ENCODE data around the gene LCT.
"Not testable (repeated sequence)": the region's sequence is repeated elsewhere in the genome, so short reads cannot be mapped to it uniquely, and the experiment has no call there.

Gene LCT

DNA sequence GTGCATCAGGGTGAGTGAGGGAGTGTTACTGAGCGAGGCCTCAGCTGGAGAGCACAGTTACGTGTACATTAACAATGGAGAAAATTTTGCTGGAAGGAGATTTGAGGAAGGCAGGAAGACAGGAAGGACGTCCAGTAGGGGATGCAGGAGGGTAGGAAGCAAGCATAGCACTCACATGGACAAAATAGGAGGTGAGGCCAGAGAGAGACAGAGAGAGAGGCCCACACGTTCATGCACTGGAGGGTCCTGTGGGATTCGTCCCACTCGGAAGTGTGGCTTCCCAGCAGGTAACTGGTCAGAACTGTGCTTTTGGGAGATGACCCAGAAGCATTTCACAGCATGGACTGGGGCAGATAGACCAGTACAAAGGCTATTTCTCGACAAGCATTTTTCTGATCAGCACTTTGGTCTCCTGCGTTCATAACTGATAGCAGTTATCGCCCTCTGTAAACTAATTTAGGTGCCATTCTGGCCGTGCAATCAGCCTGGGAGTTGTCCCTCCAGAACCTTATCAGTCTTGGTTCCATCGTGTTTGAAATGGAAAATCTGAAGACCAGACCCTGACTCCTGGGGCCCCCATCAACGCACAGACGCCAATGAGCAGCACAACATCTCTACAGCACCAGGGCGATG lies 5.7 kb downstream of the LCT start:
- DNase-seq: no peak

DNA sequence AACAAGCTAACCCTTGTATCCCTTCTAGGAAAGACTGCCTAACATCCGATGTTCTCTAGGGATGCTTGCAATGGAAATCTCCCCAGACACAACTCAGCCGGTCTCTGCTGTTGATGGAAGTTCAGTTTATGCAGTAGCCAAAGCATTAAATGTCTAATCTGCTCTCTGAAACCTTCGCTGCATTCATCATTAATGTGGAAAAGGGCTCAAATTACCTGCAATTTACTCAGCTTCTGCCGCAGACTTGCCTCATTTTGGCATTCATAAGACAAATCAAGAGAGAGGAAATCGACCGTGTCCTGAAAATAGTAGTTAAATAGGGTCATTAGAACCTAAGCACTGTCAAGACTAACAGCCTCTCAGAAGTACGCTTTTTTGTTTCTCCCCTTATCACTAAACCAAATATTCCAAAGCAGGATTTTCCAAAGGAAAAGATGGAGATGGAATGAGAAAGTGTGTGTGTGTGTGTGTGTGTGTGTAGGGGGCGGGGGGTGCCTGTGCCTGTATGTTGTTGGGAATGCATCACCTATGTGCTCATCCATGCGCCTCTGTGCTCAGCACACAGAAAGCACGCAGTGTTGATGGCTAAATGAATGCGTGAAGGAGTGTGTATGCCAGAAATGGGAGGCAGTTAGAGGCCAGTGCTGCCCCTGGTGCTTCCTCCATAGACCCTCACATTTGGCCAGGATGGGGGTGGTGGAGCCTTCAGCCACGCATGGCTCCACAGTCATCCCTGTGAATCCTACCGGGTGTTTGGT lies 7.4 kb downstream of the LCT start:
- DNase-seq: no peak

DNA sequence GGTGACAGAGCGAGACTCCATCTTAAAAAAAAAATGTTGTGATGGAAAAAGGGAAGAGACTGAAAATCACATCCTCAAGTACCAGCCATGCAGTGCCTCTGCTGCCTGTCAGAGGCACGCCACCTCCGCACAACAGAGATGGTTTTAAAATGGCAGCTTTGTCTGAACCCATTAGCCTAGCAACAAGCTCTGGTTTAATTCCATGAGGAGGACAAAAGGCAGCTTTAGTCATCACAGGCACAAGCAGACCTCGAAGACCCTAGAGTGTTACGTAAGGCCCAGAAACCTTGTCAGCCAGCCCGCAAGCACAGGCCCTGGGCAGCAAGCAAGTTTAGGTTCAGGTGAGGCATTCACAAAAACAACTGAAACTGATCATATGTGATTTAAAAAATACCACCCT lies 10.4 kb downstream of the LCT start:
- no peak for DNase-seq

DNA sequence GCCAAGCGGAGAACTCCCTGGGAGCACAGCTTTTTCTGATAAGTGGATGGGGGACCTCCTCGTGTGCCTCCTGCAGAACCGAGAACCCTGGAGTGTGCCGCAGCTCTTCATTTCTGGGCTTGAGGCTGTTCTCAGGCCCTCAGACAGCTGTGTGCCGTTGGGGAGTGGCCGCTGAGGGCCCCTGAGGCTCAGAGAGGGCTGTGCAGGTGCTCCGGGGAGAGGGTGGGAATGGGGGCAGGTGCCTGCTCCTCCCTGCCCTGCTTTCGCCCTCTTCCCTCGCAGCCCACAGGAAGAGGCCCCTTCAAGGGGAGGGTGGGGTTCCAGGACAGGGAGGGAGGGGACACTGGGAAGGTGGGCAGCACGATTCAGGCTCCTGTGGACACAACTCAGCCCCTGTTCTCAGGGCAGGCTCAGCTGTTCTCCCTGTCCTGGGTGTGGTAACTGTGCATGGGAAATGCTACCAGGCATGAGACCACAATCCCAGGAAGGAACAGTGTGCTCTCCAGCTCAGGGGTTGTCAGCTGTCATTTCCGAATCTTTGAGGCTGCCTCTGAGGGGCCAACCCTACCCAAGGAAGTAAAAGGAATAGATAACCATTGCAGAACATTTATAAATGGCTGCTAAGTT lies 11.3 kb downstream of the LCT start:
- no peak for DNase-seq

DNA sequence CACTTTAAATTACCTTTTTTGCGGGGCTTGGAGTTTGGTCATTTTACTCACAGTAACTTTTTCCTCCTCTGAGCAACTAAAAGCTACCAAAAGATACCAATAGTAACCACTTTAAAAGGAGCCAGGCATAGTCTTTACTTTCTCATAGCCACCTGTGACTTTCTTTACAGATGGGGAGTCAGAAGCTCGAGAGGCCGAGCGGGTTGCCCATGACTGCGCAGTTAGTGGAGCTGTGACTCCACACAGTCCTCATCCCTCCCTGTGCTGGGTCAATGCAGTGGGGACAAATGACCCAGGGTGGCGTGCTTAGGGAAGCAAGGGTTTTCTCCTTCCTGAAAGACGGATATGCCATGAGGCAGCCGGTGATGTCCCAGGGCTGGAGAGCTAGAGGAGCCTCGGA lies 11.9 kb downstream of the LCT start:
- no peak for DNase-seq

DNA sequence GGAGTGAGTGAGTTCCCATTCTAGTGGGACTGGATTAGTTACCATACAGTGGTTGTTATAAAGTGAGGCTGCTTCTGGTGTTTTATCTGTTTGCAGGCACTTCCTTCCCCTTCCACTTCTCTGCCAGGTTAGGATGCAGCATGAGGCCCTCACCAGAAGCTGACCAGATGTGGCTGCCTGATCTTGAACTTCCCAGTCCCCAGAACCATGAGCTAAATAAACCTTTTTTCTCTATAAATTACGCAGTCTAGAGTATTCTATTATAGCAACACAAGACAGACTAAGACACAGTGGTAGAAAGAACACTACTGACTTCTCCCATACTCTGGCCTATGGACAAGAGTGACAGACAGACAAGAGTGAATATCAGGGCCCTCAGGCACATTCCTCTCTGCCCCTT lies 14.1 kb downstream of the LCT start:
- DNase-seq: no peak

DNA sequence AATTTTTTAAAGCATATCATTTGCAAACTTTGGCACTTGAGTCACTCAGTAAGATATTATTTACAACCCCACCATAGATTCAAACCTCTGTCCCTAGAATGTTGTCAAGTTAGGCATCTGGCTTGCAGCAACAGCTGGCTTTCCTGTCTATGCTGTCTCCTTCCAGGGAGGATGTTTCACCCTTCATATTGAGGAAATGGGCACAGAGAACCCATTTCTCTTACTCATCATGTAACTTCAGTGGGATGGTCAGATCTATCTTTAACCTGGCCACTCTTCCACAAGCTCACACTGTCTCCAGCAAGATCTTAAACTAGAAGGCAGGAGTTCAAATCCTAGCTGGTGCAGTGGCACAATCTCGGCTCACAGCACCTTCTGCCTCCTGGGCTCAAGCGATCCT lies 15.8 kb downstream of the LCT start:
- DNase-seq: no peak

DNA sequence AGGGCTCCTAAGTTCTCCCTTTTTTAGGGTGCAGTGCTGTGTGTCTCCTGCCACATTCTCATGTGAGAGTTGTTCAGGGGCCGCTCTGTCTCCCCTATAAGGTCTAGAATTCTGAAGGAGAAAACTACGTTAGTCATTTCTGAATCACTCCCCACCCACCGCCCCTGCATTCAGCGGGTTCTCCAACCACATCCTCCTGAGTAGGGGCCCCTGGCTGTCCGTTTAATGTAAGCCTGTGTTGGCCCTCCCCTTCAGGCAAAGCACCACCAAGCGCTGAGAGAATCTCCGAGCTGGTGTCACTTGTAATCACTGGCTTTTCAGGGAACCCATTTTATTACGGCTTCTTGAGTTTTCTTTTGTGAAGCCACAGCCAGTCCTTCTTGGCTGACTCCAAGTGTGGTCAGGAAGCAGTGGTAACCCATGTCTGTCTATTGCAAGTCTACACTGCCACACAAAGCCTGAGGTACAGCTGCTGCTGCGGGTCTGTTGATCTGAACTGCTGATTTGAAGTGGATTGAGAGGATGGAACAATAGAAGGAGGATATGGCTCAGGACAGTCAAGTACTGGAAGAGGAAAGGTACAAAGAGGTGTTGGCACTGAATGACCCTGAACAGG lies 16.9 kb downstream of the LCT start:
- no peak for DNase-seq

DNA sequence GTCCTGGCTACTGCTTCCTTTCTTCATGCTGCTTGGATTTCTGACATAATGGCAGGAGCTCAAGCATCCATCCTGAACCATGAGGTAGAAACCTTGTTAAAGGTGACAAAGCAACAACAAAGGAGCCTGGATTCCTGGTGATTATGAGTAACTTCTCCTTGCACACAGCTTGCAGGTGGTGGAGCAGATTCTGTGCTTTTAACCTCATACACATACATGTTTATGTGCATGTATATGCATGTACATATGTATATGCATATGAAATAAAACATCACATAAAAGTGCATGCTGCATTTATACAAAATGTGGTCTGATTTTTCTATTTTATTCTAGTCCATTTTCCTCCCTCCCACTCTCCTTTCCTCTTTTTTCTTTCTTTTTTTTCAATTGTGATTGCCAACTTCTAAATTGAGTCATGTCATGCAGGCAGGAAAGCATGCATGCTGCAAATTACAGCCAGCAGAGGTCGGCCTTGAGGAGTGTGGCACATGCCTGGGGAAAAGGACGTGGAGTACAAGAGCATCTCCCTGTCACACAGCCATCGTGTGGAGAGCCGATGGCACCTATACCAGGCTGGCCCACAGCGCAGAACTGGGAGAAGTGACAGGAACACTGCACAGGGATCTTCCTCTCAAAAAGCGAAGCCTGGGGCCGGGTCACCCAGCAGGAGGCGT lies 17.9 kb downstream of the LCT start:
- no peak for DNase-seq

DNA sequence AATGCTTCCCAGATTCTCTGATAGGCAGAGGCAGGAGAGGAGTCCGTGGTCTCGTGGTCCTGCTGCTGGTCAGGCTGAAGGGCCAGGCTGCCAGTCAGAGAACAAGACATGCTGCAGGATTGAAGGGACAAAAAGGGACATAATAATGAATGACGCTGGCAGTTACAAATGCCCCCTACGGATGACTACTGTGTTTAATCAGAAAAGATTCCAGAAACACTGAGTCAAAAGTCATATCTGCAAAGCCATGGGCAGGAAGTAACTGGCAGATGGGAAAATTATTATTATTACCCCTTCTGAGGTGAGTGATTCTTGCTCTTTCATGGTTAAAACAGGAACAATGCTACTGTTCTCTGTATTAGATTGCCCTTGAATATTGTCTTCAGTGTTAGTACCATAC lies 19.0 kb downstream of the LCT start:
- no peak for DNase-seq

DNA sequence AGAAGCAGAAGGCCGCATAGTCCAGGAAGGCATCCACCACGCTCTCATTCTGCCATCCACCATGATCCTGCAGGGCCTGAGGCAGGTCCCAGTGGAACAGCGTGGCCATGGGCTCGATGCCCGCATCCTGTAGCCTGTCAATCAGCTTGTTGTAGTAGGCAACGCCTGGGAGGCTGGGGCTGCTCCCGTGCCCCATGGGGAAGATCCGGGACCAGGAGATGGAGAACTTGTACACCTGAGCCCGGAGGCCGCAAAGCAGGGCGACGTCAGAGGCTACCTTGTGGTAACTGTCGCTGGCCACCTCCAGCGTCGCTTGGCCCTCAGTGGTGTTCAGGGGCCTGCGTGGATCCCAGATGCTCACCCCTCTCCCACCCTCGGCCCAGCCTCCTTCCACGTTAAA lies 19.5 kb downstream of the LCT start:
- no peak for DNase-seq

DNA sequence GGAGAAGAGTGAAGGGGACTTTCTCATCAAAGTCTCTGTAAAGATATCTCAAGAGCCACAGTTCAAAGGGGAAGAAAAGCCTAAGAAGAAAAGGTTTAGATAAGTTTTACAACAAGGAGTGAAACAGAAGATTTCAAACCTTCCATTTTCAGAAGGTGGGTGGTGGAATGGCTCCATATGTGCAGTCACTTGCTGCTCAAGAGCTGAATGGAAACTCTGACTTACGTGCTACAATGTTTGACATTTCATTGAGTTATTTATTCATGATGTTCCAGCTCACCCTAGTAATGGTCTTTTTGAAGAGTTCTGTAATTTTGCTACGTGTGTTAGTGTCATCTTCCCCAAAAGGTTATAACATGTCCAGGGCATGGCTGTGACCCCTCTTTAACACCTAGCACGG lies 21.7 kb downstream of the LCT start:
- DNase-seq: no peak

DNA sequence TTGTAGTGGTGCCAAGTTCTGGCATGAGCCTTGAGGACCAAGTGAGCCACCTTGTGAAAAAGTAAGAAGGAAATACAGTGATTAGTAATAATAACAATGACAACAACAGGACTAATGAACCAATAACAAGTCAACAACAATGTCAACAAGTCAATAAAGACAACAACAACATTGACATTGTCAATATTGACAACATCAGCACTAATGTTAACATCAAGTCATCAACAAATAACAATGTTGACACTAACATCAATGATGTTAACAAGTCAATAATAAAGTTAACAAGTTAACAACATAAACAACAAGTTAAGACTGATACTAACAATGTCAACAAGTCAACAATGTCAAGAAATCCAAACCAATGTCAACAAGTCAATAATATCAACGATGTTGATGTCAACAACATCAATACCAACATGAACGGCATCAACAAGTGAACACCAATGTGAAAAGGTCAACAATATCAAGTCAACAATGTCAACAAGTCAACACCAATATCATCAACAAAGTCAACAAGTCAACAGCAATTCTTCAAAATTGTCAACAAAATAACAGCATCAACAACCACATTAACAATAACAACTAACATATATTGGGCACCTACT lies 24.0 kb downstream of the LCT start:
- DNase-seq: no peak

DNA sequence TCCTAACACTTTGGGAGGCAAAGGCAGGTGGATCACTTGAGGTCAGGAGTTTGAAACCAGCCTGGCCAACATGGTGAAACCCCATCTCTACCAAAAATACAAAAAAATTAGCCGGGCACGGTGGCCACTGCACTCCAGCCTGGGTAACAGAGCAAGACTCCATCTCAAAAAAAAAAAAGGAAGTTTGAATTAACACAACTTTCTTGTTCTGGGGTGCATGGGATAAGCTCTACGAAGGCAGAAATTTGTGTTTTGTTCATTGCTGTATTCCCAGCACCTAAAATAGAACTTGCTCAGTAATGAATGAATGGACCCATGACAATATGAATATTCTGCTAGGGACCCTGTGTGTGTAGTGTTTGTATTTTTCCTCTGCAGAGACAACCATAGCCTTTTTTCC lies 29.1 kb downstream of the LCT start:
- not testable (repeated sequence) for DNase-seq

DNA sequence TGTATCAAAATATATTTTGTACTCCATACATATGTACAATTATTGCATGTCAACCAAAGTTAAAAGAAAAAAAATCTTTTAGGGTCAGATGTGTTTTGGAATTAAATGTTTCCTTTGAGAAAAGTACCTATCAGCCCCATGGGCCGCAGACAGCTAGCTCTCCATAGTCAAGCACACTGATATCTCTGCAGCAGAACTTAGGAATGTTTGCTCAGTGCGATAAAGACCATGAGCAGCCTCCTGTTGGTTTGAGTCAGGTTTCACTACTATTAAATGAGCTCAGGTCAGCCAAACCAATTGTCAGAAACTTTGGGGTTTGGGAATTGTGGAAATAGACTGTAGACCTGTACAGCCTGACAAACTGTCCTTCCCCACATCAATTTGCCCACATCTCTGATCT lies 33.7 kb downstream of the LCT start:
- DNase-seq: no peak

DNA sequence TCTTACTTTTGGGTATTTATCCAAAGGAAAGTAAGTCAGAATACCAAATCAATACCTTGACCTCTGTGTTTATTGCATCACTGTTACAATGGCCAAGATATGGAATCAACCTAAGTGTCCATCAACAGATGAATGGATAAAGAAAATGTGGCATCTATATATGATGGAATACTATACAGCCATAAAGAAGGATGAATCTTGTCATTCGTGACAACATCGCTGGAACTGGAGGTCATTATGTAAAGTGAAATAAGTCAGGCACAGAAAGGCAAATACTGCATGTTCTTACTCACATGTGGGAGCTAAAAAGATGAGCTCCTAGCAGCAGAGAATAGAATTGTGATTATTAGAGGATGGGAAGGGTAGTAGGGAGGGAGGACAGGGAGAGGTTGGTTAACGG lies 34.6 kb downstream of the LCT start:
- no peak for DNase-seq

DNA sequence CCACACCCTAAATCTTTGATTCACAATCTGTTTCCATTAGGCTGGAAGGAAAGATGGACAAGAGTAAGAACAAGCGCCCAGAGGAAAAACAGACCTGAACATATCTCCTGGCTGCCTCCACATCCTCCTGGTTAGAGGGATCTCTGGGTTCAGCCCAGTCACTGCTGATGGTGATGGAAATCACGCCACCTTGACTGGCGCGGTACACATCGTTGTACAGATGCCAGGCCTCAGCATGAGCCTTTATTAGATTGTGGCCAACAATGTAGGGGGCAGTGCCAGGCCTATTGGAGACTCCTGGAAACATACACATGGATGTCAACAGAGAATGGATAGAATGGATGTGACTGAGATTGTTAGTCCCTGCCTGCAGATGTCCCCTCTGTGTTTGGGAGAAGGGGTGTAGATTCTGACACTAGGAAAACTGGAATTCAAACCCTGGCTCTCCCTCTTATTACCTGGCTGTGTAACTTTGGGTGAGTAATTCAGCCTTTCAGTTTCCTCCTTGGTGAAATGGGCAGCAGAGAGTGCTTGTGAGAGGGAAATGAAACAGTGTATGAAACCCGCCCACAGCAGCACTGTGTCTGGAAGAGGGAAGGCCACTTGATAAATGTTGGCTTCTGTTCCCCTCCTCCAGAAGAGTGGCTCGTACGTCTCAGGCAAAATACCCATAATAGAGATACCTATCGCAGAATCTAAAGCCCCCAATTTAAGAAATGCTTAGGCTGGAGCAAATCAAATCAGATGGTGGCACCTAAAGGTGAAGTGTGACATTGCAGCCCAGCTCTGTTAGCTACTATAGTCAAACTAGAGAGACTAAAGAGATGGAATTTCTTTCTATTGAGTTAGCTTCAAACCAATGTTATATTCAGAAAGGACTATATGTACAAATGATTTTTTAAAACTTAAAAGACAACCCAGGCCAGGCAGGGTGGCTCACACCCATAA lies 36.2 kb downstream of the LCT start:
- no peak for DNase-seq

DNA sequence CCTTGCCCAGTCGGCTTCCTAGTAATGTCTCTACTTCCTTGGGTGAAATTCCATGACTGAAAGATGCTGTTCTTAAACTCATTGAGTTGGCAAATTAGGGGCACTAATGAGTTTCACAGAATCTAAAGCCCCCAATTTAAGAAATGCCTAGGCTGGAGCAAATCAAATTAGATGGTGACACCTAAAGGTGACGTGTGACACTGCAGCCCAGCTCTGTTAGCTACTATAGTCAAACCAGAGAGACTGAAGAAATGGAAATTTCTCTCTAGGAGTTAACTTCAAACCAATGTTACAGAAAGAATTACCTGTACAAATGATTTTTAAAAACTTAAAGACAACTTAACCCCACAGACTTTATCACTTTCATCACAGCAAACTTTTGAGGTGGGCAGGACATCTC lies 37.2 kb downstream of the LCT start:
- no peak for DNase-seq

DNA sequence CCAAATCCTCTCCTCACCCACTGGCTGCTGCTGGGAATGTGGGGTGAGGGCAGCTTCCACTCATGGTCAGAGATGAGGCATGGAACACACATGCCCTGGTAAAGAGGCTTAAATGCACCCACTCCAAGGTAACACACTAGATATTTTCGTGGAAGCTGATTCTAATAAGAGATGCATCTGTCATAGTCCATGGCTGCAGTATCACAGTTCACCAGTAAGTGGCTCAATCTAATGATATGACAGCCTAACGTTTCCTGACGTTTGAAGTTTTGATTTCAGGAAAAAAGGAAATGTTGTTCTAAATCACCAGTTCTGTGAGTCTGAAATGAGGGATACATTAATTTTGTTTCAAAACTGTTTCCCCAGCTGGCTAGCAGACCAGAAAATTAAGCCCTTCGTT lies 38.2 kb downstream of the LCT start:
- DNase-seq: no peak

DNA sequence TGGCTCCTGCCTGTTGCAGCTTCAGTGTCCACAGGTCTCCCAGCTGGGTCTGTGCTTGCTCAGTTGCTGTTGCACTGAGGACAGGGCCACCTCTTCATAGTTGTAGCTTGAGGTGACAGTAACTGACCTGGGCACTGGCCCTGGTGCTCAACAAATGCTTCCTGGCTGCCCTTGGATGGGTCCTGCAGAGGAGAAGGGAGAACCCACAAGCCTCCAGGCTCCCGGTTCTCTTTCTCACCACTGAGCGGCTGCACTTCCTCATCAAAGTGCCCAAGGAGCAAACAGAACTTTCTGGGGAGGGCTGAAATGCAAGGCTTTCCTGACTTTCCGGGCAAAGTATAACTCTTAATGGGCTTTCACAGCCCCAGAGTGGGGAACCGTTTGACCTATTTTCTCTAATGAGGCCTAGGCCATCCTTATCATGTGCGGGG lies 38.7 kb downstream of the LCT start:
- DNase-seq: no peak

DNA sequence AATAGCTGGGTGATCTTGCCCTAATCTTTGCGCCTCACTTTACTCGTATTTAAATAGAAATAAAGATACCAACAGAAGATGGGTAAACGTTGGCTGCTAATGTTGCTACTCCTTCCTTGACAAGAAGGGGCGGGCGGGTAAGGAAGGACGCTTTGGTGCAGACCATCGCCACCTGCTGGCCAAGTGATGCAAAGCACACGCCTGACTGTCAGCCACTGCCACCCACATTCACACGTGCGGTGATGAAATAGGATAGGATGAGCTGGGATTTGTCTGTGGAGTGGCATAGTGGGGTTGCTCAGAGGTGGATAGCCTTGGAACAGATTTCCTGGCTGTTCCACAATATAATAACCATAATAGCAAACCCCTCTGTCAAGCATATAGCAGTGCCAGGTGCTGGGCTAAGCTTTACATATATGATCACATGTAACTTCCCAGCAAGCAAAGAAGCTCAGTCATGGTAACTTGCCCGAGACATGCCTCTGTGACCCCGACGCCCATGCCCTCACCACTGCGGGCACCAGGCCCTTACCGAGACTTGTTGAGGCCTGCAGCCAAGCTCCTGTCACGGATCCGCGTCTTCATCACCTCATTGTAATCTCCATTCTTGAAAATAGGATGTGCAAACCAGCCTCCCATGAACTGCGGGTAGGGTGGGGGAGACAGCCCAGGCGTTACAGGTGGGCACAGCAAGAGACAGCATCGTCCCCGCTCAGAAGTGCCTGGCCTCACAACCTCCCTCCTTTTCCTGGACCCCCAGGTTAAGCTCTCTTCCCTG lies 39.3 kb downstream of the LCT start:
- peak; percentile 40 for DNase-seq
